Measurements from ENCODE around the gene NAB2.

DNA sequence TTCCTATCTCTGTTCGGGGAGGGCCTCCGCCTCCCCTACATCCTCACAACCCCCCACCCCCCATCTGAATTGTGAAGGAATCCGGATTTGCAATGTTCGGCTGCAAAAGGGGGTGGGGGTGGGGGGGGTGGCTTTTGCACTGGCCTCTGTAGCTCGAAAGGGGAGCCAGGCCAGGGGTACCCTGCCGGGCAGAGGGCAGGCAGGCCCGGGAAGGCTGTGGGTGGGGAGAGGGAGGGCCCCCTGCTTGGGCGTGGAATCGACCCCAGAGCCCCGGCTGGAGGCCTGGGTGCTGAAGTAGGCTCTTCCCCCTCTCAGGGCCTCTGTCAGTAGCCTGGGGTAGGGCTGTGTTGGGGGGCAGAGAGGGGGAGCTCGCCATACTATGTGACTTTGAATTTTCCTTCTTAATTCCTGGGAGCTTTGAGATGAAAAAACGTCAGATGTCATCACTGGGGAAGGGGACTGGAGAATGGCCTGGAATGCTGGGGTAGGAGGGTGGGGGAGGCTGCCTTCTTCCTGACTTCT lies 40.5 kb downstream of the NAB2 start:
- no peak for TF ChIP-seq POLR2A (IDR thresholded peaks at IDR 0.05)
- TF ChIP-seq, protein P1, sequence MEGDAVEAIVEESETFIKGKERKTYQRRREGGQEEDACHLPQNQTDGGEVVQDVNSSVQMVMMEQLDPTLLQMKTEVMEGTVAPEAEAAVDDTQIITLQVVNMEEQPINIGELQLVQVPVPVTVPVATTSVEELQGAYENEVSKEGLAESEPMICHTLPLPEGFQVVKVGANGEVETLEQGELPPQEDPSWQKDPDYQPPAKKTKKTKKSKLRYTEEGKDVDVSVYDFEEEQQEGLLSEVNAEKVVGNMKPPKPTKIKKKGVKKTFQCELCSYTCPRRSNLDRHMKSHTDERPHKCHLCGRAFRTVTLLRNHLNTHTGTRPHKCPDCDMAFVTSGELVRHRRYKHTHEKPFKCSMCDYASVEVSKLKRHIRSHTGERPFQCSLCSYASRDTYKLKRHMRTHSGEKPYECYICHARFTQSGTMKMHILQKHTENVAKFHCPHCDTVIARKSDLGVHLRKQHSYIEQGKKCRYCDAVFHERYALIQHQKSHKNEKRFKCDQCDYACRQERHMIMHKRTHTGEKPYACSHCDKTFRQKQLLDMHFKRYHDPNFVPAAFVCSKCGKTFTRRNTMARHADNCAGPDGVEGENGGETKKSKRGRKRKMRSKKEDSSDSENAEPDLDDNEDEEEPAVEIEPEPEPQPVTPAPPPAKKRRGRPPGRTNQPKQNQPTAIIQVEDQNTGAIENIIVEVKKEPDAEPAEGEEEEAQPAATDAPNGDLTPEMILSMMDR (IDR thresholded peaks at IDR 0.05) = no peak

All from thyroid gland (tissue), 4 donors.